Stimulated activated CD4-positive, alpha-beta T cell treated with anti-CD3 and anti-CD28 coated beads, Interleukin-1b, Interleukin-23, amount 100 ng/mL, for 1 hour (primary cell): ENCODE data around the gene ITGA11.

Source experiments
- DNase-seq, 2 donors: peaks; one replicate each; pipeline ENCODE4 v3.0.0-alpha.2; 2020; ENCODE audit warnings: low read depth in 2 of 2

ITGA11 gene

DNA sequence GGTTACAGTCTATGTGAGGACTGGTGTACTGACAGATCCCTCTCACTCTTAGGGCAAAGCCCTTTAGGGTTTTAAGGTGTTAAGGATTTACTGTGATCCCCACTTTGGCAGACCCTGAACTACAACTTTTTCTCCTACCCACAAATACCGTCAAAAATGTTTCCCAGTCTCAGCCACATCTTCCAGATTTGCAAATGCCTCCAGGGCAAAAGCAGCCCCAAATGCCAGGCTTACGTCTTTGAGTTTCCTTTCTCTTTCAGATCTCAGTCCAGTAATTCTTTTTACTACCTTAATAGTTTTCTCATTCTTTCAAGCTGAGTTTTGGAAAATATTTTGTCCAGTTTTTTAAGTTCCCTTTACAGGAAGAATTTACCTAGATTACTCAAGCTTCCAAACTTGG is 13.4 kb upstream of the ITGA11 start:
- DNase-seq, result no peak

- no peak for DNase-seq
These were observed 12.4 kb upstream of the ITGA11 start for GRCh38 chr15:68444336-68444735.

DNA sequence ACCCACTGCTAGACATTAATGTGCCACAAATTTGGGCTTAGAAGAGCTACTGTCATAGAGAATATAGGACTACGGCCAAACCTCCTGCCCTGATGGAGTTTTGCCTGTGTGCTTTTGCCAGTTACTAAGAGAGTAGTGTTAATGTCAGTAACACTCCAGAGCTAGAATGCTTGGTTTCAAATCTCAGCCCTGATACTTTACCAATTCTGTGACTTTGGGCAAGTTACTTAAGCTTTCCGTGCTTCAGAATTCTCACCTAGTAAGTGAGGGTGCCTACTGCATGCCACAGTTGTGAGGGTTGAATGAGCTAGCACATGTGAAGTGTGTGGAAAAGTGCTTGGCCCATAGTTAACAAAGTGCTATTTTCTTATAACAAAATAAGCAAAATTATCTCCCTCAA is 10.9 kb upstream of the ITGA11 start:
- no peak for DNase-seq

- DNase-seq, result no peak
These were observed 10.1 kb upstream of the ITGA11 start for GRCh38 chr15:68442041-68442440.

GRCh38 chr15:68441045-68441743 is 9.2 kb upstream of the ITGA11 start:
- no peak for DNase-seq

DNA sequence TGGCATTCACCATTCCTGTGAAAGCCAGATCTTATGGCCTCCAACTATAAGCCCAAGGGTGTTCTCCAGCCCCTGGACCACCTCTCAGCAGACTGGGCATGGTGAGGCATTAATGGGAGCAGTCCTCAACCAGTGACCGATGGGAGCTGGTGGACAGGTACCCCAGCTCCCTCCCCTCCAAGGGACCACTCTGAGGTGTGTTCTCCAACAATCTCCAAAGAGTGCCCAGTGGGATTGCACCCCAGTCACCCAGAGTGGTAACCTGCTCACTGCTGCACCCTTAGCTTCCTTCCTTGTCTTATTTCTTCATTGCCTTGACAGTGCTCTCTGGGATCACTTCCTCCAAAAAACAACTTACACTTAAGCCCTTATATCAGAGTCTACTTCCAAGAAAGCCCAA is 8.2 kb upstream of the ITGA11 start:
- no peak for DNase-seq

- DNase-seq, result no peak
These were observed 7.5 kb upstream of the ITGA11 start for GRCh38 chr15:68439506-68439905.

- no peak for DNase-seq
These were observed 4.7 kb upstream of the ITGA11 start for GRCh38 chr15:68436680-68437079.

DNA sequence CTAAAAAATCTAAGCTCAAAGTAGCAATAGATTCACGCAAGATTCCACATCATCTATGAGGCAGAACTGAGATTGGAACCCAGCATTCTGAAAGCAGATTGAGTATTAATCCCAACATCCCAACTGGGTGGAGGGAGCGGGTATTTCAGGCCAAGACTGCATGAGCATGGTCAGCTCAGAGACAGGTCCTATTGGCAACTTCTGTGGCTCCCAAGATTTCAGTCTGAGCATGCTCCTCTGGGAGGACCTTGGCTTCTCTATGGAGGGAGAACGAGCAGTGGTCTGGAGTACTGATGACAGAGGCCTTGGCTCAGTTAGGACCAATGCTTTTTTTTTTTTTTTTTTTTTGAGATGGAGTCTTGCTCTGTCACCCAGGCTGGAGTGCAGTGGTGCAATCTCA is 4.0 kb upstream of the ITGA11 start:
- no peak for DNase-seq

DNA sequence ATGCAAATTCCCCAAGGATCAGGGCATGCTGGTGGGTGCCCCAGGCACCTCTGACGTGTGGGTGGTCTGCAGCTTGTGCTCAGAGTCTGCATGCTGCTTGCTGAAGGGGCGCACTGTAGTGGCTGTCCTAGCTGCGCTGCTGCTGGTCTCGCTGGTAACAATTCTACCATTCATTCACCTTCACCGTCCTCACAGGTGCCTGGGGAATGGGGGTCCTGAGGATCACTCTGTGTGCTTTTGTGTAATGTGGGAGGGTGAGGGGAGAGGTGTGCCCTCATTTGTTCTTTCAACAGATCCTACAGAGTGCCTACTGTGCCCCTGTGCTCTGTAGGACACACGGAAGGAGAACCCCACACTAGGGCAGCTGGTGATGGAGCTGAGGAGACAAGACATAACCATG is 2.1 kb upstream of the ITGA11 start:
- no peak for DNase-seq

DNA sequence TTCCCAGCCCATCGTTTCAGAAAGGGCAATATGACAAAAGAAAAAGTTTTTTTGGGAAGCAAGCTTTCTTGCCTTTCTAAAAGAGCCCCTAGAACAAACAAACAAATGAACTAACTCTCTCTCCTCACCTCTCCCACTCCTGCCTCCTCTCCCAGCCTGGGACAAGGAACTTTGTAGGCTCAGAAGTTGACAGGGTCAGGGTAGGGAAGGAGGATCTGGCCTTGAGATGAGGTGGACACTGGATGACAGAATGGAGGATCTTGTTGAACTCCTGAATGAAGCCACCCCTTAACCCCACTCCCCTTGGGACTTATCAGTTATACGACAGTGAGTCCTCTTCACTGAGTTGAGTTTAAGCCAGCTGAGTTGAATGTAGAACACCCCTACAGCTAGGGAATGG is 1.6 kb upstream of the ITGA11 start:
- no peak for DNase-seq

DNA sequence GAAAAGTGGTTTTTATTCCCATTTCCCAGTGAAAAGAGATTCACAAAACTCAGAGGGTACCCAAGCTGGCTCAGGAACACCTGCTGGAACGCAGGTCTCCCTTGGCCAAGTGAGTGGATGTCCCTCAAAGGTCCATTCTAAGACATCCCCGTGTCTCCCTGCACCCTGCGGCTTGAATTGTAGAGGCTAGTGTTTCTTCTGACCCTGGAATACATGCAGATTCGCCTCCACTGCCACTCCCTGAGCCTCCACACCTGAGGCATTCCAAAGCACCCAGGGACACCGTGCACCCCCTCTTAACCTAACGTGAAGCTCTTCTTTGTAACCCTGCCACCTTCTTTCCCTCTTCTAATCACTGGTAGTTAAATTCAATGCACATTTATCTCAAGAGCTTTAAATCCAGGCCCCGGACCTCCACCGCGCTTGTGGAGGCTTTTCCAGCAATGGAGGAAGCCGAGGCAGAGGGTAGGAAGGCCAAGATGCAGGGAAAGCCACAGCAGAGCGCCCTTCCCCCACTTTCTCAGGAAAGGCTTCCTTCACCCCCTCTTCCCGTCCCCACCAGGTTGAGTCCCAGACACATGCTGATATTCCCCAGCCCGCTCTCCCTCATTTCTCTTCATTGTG is 590 bp upstream of the ITGA11 start:
- DNase-seq, result no peak

- DNase-seq, result no peak
These were observed 749 bp downstream of the ITGA11 start for GRCh38 chr15:68431037-68431791.

DNA sequence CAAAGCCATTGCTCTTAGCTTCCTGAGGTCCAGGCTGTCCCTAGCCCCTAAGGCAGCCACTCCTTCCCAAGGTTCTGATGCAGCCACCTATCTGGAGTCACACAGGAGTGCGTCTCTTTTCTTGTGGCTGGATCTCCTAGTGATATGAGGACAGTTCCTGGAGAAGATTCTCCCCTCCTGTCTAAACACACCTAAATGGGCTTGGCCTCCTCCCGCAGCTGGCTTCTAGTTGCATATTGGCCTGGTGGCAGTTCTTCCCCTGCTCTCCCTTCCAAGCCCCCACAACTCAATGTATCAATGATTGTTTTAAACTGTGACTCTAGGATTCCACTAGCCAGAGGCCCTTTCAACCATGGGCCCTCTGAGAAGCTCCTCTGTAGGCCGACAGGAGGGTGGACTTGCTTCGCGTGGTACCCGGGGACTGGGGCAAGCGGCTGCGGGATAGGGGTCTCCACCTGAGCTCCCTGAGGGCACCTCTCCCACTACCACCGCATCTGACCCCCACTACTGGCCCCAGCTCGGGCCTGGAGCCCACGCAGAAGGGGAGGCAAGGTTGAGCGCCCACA is 1.4 kb downstream of the ITGA11 start:
- DNase-seq, result no peak

- DNase-seq, result no peak
These were observed 2.1 kb downstream of the ITGA11 start for GRCh38 chr15:68429691-68430470.

- DNase-seq, result no peak
These were observed 3.5 kb downstream of the ITGA11 start for GRCh38 chr15:68428431-68428940.

- no peak for DNase-seq
These were observed 4.0 kb downstream of the ITGA11 start for GRCh38 chr15:68427963-68428362.

DNA sequence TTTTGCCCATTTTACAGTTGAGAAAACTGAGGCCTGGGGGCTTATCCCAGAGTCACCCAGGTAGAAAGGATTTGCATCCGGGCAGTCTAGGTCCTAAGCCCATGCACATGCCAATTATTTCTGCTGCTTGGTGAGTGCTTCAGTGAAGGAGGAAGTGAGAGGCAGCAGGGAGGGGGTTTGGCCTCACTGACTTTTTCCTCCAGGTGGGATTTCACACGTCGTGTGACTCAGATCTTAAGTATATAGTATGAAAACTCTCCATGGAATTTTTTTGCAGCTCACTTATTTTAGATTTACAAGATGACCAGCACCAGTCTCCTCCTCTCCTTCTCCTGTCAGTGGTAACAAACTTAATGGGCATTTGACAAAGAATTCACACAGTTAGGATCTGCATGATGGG is 4.6 kb downstream of the ITGA11 start:
- no peak for DNase-seq

GRCh38 chr15:68426116-68426515 is 5.8 kb downstream of the ITGA11 start:
- no peak for DNase-seq

- DNase-seq, result no peak
These were observed 6.4 kb downstream of the ITGA11 start for GRCh38 chr15:68425428-68426060.

GRCh38 chr15:68424754-68425390 is 7.1 kb downstream of the ITGA11 start:
- no peak for DNase-seq
